HEK293 (cell line): ENCODE data around the gene FOXC1.

Source experiments
- FEZF1 ChIP-seq: fragments of 450-650 bp; formaldehyde crosslinking; IDR thresholded peaks from 2 replicates; pipeline ENCODE4 v1.5.1; 2016; ENCODE audit warnings: missing biosample characterization, missing genetic modification characterization
- KLF7 ChIP-seq: fragments of 450-650 bp; formaldehyde crosslinking; IDR thresholded peaks from 2 replicates; pipeline ENCODE4 v1.5.1; 2016; ENCODE audit warnings: missing biosample characterization, missing genetic modification characterization, borderline replicate concordance
- TRIM28 ChIP-seq: IDR thresholded peaks from 2 replicates; pipeline ENCODE4 v1.6.1; 2011; ENCODE audit warnings: low read length, control low read depth, borderline replicate concordance
- WT1 ChIP-seq: fragments of 450-650 bp; formaldehyde crosslinking; IDR thresholded peaks from 2 replicates; pipeline ENCODE4 v1.5.1; 2016; ENCODE audit warnings: missing biosample characterization, missing genetic modification characterization
- ZBTB6 ChIP-seq: fragments of 450-650 bp; formaldehyde crosslinking; IDR thresholded peaks from 2 replicates; pipeline ENCODE4 v1.5.1; 2017; ENCODE audit warnings: missing biosample characterization, missing genetic modification characterization
- ZFP3 ChIP-seq: fragments of 450-650 bp; formaldehyde crosslinking; IDR thresholded peaks from 2 replicates; pipeline ENCODE4 v1.5.1; 2016; ENCODE audit warnings: low read depth, missing biosample characterization, missing genetic modification characterization
- ZNF114 ChIP-seq: fragments of 450-650 bp; formaldehyde crosslinking; IDR thresholded peaks from 2 replicates; pipeline ENCODE4 v1.5.0; 2017; ENCODE audit warnings: missing biosample characterization, missing genetic modification characterization
- ZNF133 ChIP-seq: fragments of 450-650 bp; formaldehyde crosslinking; IDR thresholded peaks from 2 replicates; pipeline ENCODE4 v1.5.1; 2016; ENCODE audit warnings: missing biosample characterization, missing genetic modification characterization
- ZNF146 ChIP-seq: fragments of 450-650 bp; formaldehyde crosslinking; IDR thresholded peaks from 2 replicates; pipeline ENCODE4 v1.5.1; 2016; ENCODE audit warnings: missing biosample characterization, missing genetic modification characterization
- ZNF157 ChIP-seq: fragments of 450-650 bp; formaldehyde crosslinking; IDR thresholded peaks from 2 replicates; pipeline ENCODE4 v1.5.1; 2016; ENCODE audit warnings: missing biosample characterization, missing genetic modification characterization
- ZNF169 ChIP-seq: fragments of 450-650 bp; formaldehyde crosslinking; IDR thresholded peaks from 2 replicates; pipeline ENCODE4 v1.5.1; 2016; ENCODE audit warnings: missing biosample characterization, missing genetic modification characterization
- ZNF18 ChIP-seq: fragments of 450-650 bp; formaldehyde crosslinking; IDR thresholded peaks from 2 replicates; pipeline ENCODE4 v1.5.1; 2016; ENCODE audit warnings: missing biosample characterization, missing genetic modification characterization
- ZNF19 ChIP-seq: fragments of 450-650 bp; formaldehyde crosslinking; IDR thresholded peaks from 2 replicates; pipeline ENCODE4; 2016; ENCODE audit warnings: missing biosample characterization, missing genetic modification characterization, low read depth
- ZNF221 ChIP-seq: fragments of 450-650 bp; formaldehyde crosslinking; IDR thresholded peaks from 2 replicates; pipeline ENCODE4 v1.5.1; 2017; ENCODE audit warnings: missing biosample characterization, missing genetic modification characterization, borderline replicate concordance
- ZNF239 ChIP-seq: fragments of 450-650 bp; formaldehyde crosslinking; IDR thresholded peaks from 2 replicates; pipeline ENCODE4 v1.5.1; 2016; ENCODE audit warnings: missing biosample characterization, missing genetic modification characterization
- ZNF24 ChIP-seq: fragments of 450-650 bp; formaldehyde crosslinking; IDR thresholded peaks from 2 replicates; pipeline ENCODE4 v1.5.1; 2016; ENCODE audit warnings: missing biosample characterization, missing genetic modification characterization
- ZNF26 ChIP-seq: fragments of 450-650 bp; formaldehyde crosslinking; IDR thresholded peaks from 2 replicates; pipeline ENCODE4 v1.5.1; 2016; ENCODE audit warnings: missing biosample characterization, missing genetic modification characterization
- ZNF274 ChIP-seq, 2 experiments: fragments of 200-500 bp in 1 of 2; fragments of 450-650 bp in 1 of 2; sonication (Bioruptor generic) in 1 of 2; formaldehyde crosslinking in 1 of 2; IDR thresholded peaks; 2 replicates each; pipeline versions ENCODE4 v1.5.1 to v1.6.1; 2014 to 2016; ENCODE audit warnings: borderline replicate concordance in 1 of 2, inconsistent platforms in 1 of 2, low read length in 1 of 2, missing biosample characterization in 1 of 2, missing genetic modification characterization in 1 of 2
- ZNF423 ChIP-seq: fragments of 450-650 bp; formaldehyde crosslinking; IDR thresholded peaks from 2 replicates; pipeline ENCODE4 v1.5.1; 2016; ENCODE audit warnings: missing biosample characterization, missing genetic modification characterization
- ZNF488 ChIP-seq: fragments of 450-650 bp; formaldehyde crosslinking; IDR thresholded peaks from 2 replicates; pipeline ENCODE4 v1.5.1; 2016; ENCODE audit warnings: missing biosample characterization, missing genetic modification characterization
- ZNF561 ChIP-seq: fragments of 450-650 bp; IDR thresholded peaks from 2 replicates; pipeline ENCODE4 v1.5.1; 2018; ENCODE audit warnings: missing biosample characterization, missing genetic modification characterization, borderline replicate concordance
- ZNF596 ChIP-seq: fragments of 450-650 bp; IDR thresholded peaks from 2 replicates; pipeline ENCODE4 v1.5.0; 2018; ENCODE audit warnings: missing biosample characterization, mild to moderate bottlenecking, missing genetic modification characterization, moderate library complexity
- ZSCAN23 ChIP-seq: fragments of 450-650 bp; formaldehyde crosslinking; IDR thresholded peaks from 2 replicates; pipeline ENCODE4 v1.5.1; 2016; ENCODE audit warnings: missing biosample characterization, missing genetic modification characterization
- TF ChIP-seq, protein P1 (sequence below): fragments of 450-650 bp; formaldehyde crosslinking; conservative IDR thresholded peaks from 2 replicates; pipeline ENCODE4 v1.5.1; 2016; ENCODE audit warnings: low read depth, missing biosample characterization, missing genetic modification characterization
- TF ChIP-seq, protein P2 (sequence below): fragments of 450-650 bp; formaldehyde crosslinking; IDR thresholded peaks from 2 replicates; pipeline ENCODE4 v1.5.1; 2016; ENCODE audit warnings: missing biosample characterization, missing genetic modification characterization
- TF ChIP-seq, protein P3 (sequence below): fragments of 450-650 bp; formaldehyde crosslinking; IDR thresholded peaks from 2 replicates; pipeline ENCODE4 v1.5.1; 2017; ENCODE audit warnings: missing biosample characterization, missing genetic modification characterization

FOXC1 gene

DNA sequence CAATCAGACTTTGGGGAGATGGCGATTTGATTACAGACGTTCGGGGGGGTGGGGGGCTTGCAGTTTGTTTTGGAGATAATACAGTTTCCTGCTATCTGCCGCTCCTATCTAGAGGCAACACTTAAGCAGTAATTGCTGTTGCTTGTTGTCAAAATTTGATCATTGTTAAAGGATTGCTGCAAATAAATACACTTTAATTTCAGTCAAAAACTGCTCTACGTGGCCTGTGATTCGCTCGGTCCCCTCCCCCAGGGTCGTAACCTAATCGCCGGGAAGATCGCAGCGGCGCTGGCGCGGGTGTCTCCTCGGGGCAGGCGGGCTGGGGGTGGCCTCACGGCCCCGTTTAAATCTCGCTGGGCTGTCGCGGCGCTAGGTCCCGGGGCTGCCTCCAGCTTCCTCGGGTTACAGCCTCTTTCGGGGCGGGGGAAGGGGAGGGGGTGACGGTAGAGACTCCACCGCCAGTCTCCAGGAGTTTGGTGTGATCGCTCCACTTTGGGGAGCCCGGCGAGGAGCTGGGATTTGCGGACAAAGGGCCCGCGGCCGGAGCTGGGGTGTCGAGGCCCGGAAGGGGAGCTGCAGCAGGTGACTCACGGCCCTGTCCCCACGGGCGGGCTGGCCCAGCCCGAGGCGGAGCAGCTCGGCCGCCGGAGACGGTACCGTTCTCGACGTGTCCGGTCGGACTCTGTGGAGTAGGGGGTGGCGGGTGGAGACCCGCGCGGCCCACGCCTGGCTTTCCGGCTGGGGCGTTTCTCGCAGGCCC lies 4.2 kb downstream of the FOXC1 start (continued):
- TF ChIP-seq, protein P1, sequence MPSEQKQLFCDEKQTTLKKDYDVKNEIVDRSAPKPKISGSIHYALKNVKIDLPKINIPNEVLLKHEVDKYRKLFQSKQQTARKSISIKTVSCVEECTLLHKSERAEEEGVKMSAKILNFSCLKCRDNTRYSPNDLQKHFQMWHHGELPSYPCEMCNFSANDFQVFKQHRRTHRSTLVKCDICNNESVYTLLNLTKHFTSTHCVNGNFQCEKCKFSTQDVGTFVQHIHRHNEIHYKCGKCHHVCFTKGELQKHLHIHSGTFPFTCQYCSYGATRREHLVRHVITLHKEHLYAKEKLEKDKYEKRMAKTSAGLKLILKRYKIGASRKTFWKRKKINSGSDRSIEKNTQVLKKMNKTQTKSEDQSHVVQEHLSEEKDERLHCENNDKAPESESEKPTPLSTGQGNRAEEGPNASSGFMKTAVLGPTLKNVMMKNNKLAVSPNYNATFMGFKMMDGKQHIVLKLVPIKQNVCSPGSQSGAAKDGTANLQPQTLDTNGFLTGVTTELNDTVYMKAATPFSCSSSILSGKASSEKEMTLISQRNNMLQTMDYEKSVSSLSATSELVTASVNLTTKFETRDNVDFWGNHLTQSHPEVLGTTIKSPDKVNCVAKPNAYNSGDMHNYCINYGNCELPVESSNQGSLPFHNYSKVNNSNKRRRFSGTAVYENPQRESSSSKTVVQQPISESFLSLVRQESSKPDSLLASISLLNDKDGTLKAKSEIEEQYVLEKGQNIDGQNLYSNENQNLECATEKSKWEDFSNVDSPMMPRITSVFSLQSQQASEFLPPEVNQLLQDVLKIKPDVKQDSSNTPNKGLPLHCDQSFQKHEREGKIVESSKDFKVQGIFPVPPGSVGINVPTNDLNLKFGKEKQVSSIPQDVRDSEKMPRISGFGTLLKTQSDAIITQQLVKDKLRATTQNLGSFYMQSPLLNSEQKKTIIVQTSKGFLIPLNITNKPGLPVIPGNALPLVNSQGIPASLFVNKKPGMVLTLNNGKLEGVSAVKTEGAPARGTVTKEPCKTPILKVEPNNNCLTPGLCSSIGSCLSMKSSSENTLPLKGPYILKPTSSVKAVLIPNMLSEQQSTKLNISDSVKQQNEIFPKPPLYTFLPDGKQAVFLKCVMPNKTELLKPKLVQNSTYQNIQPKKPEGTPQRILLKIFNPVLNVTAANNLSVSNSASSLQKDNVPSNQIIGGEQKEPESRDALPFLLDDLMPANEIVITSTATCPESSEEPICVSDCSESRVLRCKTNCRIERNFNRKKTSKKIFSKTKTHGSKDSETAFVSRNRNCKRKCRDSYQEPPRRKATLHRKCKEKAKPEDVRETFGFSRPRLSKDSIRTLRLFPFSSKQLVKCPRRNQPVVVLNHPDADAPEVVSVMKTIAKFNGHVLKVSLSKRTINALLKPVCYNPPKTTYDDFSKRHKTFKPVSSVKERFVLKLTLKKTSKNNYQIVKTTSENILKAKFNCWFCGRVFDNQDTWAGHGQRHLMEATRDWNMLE, result no peak
- TF ChIP-seq ZNF19 (no peak), ZBTB6 (tag by site-specific recombination) (0 out of 2 replicates have a peak, but pooled peaks have one; percentile 38), KLF7 (no peak), ZNF133 (tag by site-specific recombination) (no peak), ZNF26 (tag by site-specific recombination) (no peak), ZNF146 (no peak), ZNF274 (IDR thresholded peaks at IDR 0.05; ENCODE audit: low read length) (no peak), ZNF274 (tag by site-specific recombination; IDR thresholded peaks at IDR 0.05; ENCODE audit: borderline replicate concordance) (no peak), TRIM28 (no peak), FEZF1 (tag by site-specific recombination) (peak; percentile 86), ZNF157 (tag by site-specific recombination) (no peak), ZNF169 (tag by site-specific recombination) (no peak), ZNF596 (tag by site-specific recombination) (no peak), ZNF114 (tag by site-specific recombination) (no peak), ZNF24 (tag by site-specific recombination) (no peak), WT1 (tag by site-specific recombination) (peak; percentile 76), ZSCAN23 (tag by site-specific recombination) (no peak), ZNF423 (tag by site-specific recombination) (no peak), ZNF221 (tag by site-specific recombination) (no peak), ZNF561 (tag by site-specific recombination) (0 out of 2 replicates have a peak, but pooled peaks have one; percentile 20), ZNF488 (tag by site-specific recombination) (0 out of 2 replicates have a peak, but pooled peaks have one; percentile 14), ZFP3 (no peak), ZNF18 (tag by site-specific recombination) (peak; percentile 65), ZNF239 (no peak)
- TF ChIP-seq, protein P2, sequence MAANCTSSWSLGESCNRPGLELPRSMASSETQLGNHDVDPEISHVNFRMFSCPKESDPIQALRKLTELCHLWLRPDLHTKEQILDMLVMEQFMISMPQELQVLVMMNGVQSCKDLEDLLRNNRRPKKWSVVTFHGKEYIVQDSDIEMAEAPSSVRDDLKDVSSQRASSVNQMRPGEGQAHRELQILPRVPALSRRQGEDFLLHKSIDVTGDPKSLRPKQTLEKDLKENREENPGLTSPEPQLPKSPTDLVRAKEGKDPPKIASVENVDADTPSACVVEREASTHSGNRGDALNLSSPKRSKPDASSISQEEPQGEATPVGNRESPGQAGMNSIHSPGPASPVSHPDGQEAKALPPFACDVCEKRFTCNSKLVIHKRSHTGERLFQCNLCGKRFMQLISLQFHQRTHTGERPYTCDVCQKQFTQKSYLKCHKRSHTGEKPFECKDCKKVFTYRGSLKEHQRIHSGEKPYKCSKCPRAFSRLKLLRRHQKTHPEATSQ (tag by site-specific recombination), result 0 out of 2 replicates have a peak, but pooled peaks have one; percentile 17
- TF ChIP-seq, protein P3, sequence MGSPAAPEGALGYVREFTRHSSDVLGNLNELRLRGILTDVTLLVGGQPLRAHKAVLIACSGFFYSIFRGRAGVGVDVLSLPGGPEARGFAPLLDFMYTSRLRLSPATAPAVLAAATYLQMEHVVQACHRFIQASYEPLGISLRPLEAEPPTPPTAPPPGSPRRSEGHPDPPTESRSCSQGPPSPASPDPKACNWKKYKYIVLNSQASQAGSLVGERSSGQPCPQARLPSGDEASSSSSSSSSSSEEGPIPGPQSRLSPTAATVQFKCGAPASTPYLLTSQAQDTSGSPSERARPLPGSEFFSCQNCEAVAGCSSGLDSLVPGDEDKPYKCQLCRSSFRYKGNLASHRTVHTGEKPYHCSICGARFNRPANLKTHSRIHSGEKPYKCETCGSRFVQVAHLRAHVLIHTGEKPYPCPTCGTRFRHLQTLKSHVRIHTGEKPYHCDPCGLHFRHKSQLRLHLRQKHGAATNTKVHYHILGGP (tag by site-specific recombination), result no peak
